Head of caudate nucleus (tissue), 42 donors: ENCODE results near the gene NDUFAF2.
"Not testable (repeated sequence)": the region's sequence is repeated elsewhere in the genome, so short reads cannot be mapped to it uniquely, and the experiment has no call there.

Experiments used
- DNase-seq, 42 donors: peaks; one replicate each; pipeline versions ENCODE4 v3.0.0 to v3.0.0-alpha.2; 2020 to 2021; ENCODE audit warnings: mixed read lengths in 7 of 42
- intact Hi-C: fragments of 100-400 bp; cut with DNase I; formaldehyde crosslinking; loops from one replicate; pipeline ENCODE4 v1.15.0; 2022

NDUFAF2 gene

DNA sequence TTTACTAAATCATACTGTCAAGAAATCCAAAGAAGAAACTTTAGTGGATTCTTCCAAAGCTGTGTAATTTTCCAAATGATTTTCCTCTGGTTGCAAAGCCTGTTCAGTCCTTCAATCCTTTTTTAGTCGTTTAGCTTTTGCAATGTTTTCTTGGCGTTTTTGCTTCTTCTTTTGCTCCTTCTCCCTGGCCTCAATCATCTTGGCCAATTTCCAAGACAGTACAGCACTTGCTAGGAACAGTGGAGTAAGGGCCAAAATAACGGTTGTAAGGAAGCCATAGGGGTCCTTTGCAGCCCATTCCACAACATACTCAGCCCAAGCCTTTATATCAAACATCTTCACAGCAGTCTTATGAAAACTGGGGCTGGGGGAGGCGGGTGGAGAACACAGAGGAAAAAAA lies 214.8 kb downstream of the NDUFAF2 start:
- intact Hi-C loops: loop anchor here (5.0 to 10.0 kb wide), 3 partner anchors 172 to 655 kb away; partner anchors contain the start of gene ZSWIM6

DNA sequence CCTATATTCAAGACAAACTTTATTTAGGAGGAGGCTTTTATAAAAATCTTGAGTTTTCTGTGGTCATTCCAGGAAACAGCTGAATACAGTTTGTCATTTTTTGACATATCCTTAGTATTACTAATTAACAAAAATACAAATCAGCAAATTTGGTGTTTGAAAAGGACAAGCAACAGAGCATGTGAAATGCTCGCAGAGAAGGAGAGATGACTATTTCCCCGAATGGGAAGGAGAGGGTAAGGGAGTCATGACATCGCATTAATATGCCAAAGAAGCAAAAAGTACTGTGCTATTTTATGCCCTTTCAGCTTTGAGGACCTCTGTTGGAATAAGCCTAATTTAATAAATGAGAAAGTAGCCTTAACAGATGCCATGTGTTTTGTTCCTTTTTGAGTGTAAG lies 215.5 kb downstream of the NDUFAF2 start:
- intact Hi-C loops: loop anchor here (5.0 to 10.0 kb wide), 3 partner anchors 172 to 654 kb away; partner anchors contain the start of gene ZSWIM6
- no peak for DNase-seq

More for the DNA sequence above, 214.8 kb downstream of the NDUFAF2 start:
- no peak for DNase-seq

DNA sequence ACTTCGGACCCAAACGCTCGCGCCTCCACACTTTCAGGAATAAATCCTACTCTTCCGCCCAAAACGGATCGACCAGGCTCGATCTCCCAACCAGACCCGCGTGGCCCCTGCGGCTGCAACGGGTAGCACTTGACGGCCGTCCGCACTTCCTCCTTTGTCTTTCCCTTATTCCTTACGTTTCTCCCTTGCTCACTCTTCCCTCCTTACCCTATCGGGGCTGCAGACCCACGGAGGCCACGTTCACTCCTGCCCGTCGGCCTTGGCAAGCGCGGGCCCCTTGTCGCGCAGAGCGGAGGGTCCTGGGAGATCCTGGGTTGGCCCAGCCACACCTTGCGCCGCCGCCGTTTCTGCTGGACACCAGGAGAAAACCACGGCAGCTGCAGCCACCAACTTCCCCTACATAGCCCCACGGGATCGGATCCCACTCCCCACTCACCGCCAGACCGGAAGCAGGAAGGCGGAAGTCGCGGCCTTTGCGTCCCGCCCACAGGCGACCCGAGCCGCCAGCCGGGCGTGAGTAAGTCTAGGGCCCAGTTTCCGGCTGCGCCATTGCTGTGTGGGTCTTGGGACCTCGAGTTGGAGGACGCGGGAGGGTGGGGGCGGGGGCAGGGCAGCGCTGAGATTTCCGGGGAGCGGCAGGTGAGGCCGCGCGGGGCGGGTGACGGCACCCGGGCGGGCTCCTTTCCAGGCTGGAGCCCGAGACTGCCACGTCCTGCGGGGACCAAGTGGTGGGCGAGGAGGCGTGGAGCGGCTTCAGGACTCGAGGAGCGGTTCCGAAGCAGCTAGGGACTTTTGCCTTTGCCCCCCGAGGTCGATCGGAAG lies 217.2 kb downstream of the NDUFAF2 start, which contains the start of gene SMIM15:
Gene SMIM15 (minus strand): TSS at position 459 of the 822 bp plus-strand sequence. CDS start 2,297 bp downstream, outside the sequence.
- intact Hi-C loops: loop anchor here (5.0 to 10.0 kb wide), 3 partner anchors 170 to 653 kb away; partner anchors contain the start of gene ZSWIM6
- peak; percentile 64 to 94 (median 86) for DNase-seq

DNA sequence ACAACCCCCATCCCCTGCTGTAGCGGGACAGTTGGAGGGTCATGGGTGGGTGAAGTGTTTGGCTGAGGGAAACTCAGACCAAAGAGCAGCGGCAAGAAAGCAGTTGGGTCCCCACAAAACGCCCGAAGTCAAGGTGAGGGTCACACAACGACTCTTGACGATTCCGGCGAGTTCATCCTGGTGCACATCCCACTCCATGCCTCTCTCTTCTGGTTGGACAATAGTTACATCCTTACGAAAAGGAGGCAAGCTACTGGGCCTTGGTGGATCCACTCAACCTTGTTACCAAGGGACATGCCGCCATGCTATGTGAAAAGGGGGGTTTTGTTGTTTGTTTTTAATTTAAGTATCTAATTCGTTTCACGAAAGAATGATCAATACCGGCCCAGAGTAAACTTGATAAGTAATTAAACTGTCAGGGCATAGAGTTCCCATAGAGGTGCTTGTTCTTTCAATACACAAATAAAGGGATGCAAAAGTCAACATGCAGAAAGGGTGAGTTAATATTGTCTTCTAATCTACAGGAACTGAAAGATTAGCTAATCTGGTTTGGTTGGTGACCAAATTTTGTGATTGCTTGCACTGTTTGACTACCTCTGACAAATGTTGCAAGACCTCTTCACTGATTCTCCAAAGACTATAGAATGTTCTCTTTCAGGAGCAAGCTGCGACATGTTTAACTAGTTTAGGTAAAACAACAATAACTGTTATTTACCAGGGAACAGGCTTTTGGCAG lies 218.0 kb downstream of the NDUFAF2 start:
- DNase-seq: peak in 19 of 42 donors; percentile 2 to 47 (median 18)
- intact Hi-C loops: loop anchor here (5.0 to 10.0 kb wide), 3 partner anchors 169 to 652 kb away; partner anchors contain the start of gene ZSWIM6

DNA sequence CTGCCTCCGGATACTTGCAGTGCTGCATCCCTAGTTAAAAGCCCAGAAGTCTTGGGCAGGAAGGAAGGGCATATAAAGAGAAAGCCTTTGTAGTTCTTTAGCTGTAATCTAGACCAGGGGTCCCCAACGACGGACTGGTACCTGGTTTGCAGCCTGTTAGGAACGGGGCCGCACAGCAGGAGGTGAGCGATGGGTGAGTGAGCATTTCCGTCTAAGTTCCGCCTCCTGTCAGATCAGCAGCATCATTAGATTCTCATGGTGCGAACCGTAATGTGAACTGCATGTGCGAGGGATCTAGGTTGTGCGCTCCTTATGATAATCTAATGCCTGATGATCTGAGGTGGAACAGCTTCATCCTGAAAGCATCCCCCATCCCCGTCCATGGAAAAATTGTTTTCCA lies 218.9 kb downstream of the NDUFAF2 start:
- DNase-seq: no peak
- intact Hi-C loops: loop anchor here (5.0 to 10.0 kb wide), 3 partner anchors 168 to 651 kb away; partner anchors contain the start of gene ZSWIM6

DNA sequence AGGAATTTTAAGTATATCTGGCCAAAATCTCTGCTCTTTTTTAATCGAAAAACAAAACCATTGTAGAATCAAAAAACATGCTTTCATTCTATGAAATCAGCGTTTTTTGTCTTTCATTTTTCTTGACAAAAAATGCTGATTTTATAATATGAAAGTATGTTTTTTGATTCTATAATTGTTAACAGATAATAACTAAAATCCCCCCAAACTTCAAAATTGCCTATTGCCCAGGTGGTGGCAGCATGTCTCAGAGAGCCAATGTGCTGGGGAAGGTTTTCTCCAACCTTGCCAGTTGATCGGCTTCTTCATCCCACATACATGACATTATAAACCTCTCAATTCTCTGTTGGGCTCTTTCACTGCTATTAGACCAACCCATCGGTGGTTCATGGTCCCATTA lies 222.4 kb downstream of the NDUFAF2 start:
- DNase-seq: peak in 31 of 42 donors; percentile 16 to 77 (median 42)
- intact Hi-C loops: loop anchor here (10.0 kb wide), 2 partner anchors 487 to 647 kb away; no protein-coding TSS in a partner anchor

DNA sequence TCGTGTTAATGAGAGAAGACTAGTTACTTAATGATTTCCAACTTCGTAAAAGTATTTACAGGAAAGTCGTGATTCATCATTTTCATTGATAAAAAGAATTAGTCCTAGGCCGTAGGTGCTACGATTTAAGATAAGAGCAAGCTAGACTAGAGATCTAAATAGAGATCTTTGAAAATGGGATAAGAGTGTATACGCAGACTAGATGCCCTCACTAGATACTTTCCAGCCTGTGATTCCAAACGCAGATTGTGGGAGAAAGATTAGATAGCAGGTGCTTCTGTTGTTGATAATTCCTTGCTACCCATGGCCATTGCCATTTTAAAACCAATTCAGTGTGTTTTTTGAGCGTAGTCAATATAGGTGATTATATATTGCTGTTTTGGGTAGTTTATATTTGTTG lies 223.9 kb downstream of the NDUFAF2 start:
- intact Hi-C loops: loop anchor here (10.0 kb wide), 2 partner anchors 486 to 646 kb away; no protein-coding TSS in a partner anchor

DNA sequence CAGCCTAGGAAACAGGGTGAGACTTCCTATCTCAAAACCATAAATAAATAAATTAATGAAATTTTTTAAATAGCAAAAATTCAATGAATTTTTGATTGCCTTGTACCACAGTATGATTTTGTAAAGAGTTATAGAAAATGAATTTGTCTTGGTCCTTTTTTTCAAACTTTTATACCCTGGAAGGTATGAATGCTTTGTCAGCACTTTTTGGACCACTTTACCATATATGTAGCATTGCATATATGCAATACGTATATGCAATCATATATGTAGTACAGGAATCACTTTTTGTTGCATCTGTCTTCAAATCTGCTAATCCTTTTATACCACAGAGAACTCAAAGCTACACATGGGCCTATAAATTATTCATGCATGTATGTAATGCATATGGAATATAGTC lies 226.5 kb downstream of the NDUFAF2 start:
- intact Hi-C loops: no loop called here
- DNase-seq: no peak

More for the DNA sequence above, 223.9 kb downstream of the NDUFAF2 start:
- no peak for DNase-seq

DNA sequence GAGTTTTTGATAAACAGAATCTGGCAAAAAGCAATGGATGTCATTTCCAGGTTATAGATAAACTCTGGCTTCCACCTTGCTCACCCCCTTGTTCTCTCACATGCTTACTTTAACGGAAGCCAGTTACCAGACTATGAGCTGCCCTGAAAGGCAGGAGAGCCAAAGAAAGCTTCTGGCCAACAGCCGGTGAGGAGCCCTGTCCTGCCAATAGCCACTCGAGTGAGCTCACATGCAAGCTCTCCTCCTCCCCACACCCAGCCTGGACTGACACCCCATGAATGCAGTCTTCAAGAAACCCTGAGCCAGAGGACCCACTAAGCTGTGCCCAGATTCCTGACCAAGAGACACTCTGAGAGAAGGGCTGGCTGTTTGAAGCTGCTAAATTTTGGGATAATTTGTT lies 231.6 kb downstream of the NDUFAF2 start:
- DNase-seq: no peak
- intact Hi-C loops: no loop called here

DNA sequence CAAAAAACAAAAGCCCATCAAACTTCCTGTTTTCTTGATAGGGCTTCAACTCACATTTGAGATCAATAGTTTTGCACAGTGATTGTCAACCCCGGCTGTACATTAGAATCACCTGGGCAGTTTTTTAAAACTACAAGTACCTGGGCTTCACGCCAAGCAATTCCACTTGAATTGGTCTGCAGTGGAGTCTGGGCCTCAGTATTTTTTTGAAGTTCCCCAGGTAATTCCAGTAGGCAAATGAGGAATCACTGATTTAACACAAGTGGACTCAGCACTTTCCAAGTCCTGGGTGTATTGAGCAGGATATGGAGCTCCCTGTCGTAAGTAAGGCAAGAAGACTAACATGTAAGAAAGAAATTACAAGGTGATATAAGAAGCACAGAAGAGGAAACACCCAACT lies 232.1 kb downstream of the NDUFAF2 start:
- intact Hi-C loops: no loop called here

DNA sequence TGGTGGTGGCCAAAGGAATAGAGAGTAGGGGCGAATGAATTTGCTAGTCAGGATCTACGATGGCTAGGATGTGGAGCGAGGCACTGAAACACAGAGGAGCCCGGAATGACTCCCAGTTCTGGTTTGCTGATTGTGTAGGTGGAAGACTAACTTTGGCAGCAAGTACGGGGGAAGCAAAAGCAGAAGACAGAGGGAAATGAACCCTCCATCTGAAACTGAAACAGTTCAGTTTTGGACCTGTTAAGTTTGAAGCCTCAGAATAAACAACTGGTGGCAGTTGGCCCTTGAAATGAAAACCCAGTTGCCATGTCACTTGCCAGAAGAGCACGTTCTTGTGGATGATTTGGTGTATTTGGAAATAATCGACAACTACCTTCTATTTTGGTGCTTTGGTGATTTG lies 232.7 kb downstream of the NDUFAF2 start:
- peak in 9 of 42 donors; percentile 4 to 45 (median 14) for DNase-seq
- intact Hi-C loops: no loop called here

More for the DNA sequence above, 232.1 kb downstream of the NDUFAF2 start:
- DNase-seq: no peak

DNA sequence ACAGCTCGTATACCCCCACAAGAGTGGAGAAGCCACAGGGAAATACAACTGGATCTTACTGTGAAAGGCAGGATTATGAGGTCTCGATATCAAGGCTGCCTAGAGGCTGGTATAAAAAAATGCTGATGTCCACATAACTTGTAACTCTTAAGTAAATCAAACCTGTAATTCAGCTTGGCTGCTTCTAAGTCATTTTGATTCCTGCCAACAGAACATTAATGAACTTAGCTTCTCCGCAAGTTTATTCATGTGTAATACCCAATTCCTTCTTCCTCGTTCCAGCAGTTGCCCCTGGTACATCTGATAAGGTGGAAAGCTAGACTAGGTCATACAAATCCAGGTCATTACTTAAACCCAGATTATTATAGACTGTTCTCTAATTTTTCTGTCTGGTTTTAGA lies 233.7 kb downstream of the NDUFAF2 start:
- intact Hi-C loops: no loop called here
- no peak for DNase-seq

DNA sequence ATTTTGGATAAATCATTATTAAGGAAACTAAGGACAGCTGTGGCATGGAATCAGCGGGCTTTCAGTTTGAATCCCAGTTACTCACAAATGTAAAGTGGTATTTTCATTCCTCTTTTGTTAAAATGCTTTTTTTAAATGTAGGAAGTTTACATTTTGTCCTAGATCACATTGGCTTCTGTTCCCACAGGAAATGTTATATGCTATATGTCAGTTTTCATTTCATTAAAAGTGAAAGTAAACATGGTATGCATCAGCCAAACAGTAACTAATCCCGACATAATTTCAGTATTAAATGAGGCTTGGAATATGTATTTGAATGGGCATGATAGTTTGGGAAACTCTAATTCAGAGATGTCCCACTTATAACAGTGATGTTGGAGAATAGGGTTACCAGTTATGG lies 235.9 kb downstream of the NDUFAF2 start:
- DNase-seq: no peak
- intact Hi-C loops: no loop called here

DNA sequence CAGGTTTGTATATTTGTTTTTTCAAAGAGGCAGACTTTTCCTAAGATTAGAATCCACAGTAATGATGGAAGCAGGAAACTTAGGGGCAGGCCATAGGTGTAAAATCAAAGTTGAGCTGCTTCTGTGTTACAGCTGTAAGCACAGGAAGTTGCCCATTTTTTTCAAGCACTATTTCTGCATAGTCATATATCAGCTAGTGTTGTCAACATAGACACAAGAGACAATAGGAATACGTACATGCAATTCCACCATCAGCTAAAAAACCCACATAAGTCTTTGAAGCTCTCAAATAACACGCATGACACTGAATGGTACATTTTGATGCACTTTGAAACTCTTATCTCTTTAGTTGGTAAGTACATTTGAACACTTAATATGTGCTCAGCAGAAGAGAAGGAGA lies 237.4 kb downstream of the NDUFAF2 start:
- no peak for DNase-seq
- intact Hi-C loops: no loop called here

DNA sequence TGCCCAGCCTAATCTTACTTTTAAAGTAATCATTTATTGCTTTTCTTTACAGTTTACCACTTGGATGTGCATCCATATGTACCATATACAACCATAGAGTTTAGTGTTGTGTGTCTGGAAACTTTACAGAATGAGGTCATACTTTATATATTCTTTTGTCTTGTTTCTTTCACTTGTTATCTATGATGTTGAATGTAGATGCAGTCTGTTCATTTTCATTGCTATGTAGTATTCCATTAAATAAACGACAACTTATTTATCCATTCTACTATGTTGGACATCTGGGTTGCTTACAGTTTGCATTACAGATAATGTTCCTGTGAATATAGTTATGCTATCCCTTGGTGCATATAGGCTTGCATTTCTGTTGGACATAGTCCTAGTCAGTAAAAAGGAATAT lies 238.5 kb downstream of the NDUFAF2 start:
- intact Hi-C loops: no loop called here

DNA sequence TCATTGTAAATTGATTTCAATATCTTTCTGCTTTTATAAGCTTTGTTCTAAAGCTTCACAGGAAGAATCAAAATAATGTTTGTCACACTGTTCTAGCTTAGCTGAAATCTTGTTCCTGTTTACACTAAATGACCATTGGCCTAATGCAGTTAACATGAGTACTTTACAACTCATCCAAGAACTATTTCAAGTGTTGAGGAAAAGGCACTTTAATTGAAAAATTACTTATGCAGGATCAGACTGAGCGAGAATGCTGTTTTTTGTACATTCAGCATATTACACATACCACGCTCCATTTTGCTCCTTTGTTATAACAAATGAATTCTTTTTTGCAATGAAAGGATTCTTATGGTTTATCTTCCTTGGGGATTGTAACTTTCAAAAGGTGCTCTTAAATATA lies 239.7 kb downstream of the NDUFAF2 start:
- intact Hi-C loops: no loop called here

More for the DNA sequence above, 238.5 kb downstream of the NDUFAF2 start:
- DNase-seq: no peak

DNA sequence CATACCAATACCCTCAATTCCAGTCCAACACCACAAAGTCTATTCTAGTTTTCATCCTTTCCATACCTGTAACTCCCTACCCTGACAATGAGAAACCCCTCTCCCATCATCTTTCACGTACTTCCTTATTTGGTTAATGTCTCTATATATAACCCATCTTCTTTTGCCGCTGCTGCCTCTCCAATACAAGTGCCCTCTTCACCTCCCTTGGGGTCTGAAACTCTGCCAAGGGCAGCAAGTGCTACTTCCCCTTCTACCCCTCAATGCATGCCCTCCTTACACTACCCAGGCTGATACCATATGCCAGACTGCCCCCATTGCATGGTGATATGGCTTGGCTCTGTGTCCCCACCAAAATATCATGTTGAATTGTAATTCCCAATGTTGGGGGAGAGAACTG lies 241.6 kb downstream of the NDUFAF2 start:
- intact Hi-C loops: no loop called here
- DNase-seq: no peak

More for the DNA sequence above, 239.7 kb downstream of the NDUFAF2 start:
- DNase-seq: no peak

DNA sequence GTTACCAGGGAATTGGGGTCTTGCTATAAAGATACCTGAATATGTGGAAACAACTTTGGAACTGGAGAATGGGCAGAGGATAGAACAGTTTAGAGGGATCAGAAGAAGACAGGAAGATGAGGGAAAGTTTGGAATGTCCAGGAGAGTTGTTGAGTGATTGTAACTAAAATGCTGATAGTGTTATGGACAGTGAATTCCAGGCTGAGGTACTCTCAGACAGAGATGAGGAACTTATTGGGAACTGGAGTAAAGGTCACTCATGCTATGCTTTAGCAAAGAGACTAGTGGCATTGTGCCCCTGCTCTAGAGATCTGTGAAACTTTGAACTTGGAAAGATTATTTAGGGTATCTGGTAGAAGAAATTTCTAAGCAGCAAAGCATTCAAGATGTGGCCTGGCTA lies 242.3 kb downstream of the NDUFAF2 start:
- DNase-seq, intact Hi-C loops: not testable (repeated sequence)

DNA sequence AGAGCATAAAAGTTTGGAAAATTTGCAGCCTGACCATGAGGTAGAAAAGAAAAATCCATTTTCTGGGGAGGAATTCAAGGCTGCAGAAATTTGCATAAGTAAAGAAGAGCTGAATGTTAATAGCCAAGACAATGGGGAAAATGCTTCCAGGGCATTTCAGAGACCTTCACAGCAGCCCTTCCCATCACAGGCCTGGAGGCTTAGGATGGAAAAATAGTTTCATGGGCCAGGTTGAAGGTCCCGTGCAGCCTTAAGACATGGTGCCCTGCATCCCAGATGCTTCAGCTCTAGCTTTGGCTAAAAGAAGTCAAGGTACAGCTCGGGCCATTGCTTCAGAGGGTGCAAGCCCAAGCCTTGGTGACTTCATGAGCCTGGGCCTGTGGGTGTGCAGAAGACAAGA lies 242.8 kb downstream of the NDUFAF2 start:
- intact Hi-C loops, DNase-seq: not testable (repeated sequence)
